B cell (primary cell): ENCODE measurements around the gene YY1AP1. TPM values are rescaled to one million over a fixed set of nuclear protein-coding genes. Genes with fewer than 3 reads are reported as not detected.
"Not testable (repeated sequence)": the region's sequence is repeated elsewhere in the genome, so short reads cannot be mapped to it uniquely, and the experiment has no call there.

Experiments
- ATAC-seq: fragments of 200-7000 bp; cut with Tn5 transposase; one replicate; pipeline ENCODE4 v1.10.0; 2021; ENCODE audit warnings: low read depth, mild to moderate bottlenecking, moderate number of reproducible peaks, moderate library complexity
- CTCF ChIA-PET: fragments of 350-600 bp; sonication (Branson Sonifier 250); formaldehyde crosslinking; loops from one replicate; lab custom pipeline; 2021; ENCODE audit warnings: antibody characterized with exemption, inconsistent platforms; lab: Charles Lee
- POLR2A ChIA-PET: fragments of 350-600 bp; sonication (Branson Sonifier 250); formaldehyde crosslinking; loops from one replicate; lab custom pipeline; 2021; ENCODE audit warnings: antibody characterized with exemption; lab: Charles Lee
- DNase-seq: peaks from one replicate; pipeline ENCODE4 v3.0.0; 2013
- H2AFZ ChIP-seq: 2 replicates; pipeline ENCODE4 v1.6.1; 2012; ENCODE audit warnings: mild to moderate bottlenecking, low read depth, low read length; ENCODE audit not compliant: insufficient read depth, poor library complexity, severe bottlenecking
- H3K27ac ChIP-seq, 2 donors: 1 replicate in 1 of 2; 2 replicates in 1 of 2; pipeline ENCODE4 v1.5.1; 2012 to 2013; ENCODE audit warnings: low read length in 2 of 2, mild to moderate bottlenecking in 2 of 2, moderate library complexity in 1 of 2
- H3K27me3 ChIP-seq, 4 experiments: fragments of 200-600 bp in 1 of 4; sonication (generic) in 1 of 4; replicated peaks in 1 of 4; 1 replicate in 2 of 4; 2 replicates in 2 of 4; pipeline versions ENCODE4 v1.6.1 to v1.7.0; 2013 to 2016; ENCODE audit warnings: low read length in 3 of 4, mild to moderate bottlenecking in 2 of 4, mixed read lengths in 1 of 4, moderate library complexity in 1 of 4; ENCODE audit not compliant: insufficient read depth in 4 of 4, control insufficient read depth in 3 of 4; ENCODE audit errors: control extremely low read depth in 1 of 4
- H3K36me3 ChIP-seq, 2 experiments: replicated peaks in 1 of 2; 1 replicate in 1 of 2; 2 replicates in 1 of 2; pipeline versions ENCODE4 v1.6.1 to v1.7.1; 2013; ENCODE audit warnings: low read length in 1 of 2; ENCODE audit not compliant: insufficient read depth in 2 of 2, control insufficient read depth in 1 of 2; ENCODE audit errors: control extremely low read depth in 1 of 2, extremely low read depth in 1 of 2
- H3K4me1 ChIP-seq, 2 donors: fragments of 200-600 bp in 1 of 2; sonication (generic) in 1 of 2; 1 replicate in 1 of 2; 2 replicates in 1 of 2; pipeline versions ENCODE4 v1.5.1 to v1.6.1; 2013 to 2017; ENCODE audit warnings: low read length in 2 of 2; ENCODE audit not compliant: control insufficient read depth in 2 of 2, insufficient read depth in 2 of 2
- H3K4me2 ChIP-seq: replicated peaks from 2 replicates; pipeline ENCODE3; 2012; ENCODE audit warnings: mild to moderate bottlenecking, low read depth, low read length; ENCODE audit not compliant: poor library complexity, severe bottlenecking
- H3K4me3 ChIP-seq, 5 experiments: fragments of 200-600 bp in 1 of 5; sonication (generic) in 1 of 5; 1 replicate in 3 of 5; 2 replicates in 2 of 5; pipeline versions ENCODE4 v1.5.1 to v1.7.0; 2011 to 2016; ENCODE audit warnings: low read length in 4 of 5, mild to moderate bottlenecking in 4 of 5, low read depth in 2 of 5, control low read depth in 1 of 5, moderate library complexity in 1 of 5; ENCODE audit not compliant: insufficient read depth in 1 of 5; ENCODE audit errors: control extremely low read depth in 1 of 5, extremely low read depth in 1 of 5
- H3K79me2 ChIP-seq: fragments of 200-600 bp; sonication (generic); one replicate; pipeline ENCODE4 v1.6.0; 2016; ENCODE audit warnings: low read length; ENCODE audit not compliant: control insufficient read depth, insufficient read depth
- H3K9ac ChIP-seq: fragments of 200-600 bp; sonication (generic); 2 replicates; pipeline ENCODE4 v1.6.1; 2017; ENCODE audit warnings: mild to moderate bottlenecking, low read length, moderate library complexity
- H3K9me3 ChIP-seq, 3 donors: one replicate each; pipeline versions ENCODE4 v1.6.1 to v1.7.1; 2013; ENCODE audit warnings: low read length in 2 of 3; ENCODE audit not compliant: control insufficient read depth in 2 of 3, insufficient read depth in 1 of 3; ENCODE audit errors: control extremely low read depth in 1 of 3
- H4K20me1 ChIP-seq: 2 replicates; pipeline ENCODE4 v1.6.0; 2012; ENCODE audit warnings: mild to moderate bottlenecking, low read length; ENCODE audit not compliant: insufficient read depth, control insufficient read depth, poor library complexity, severe bottlenecking
- H3K27ac Mint-ChIP-seq: one replicate; pipeline ENCODE4 v1.8.0; 2021; ENCODE audit warnings: mixed read lengths
- H3K27me3 Mint-ChIP-seq: one replicate; pipeline ENCODE4 v1.8.0; 2021; ENCODE audit warnings: mixed read lengths
- H3K4me1 Mint-ChIP-seq: one replicate; pipeline ENCODE4 v1.8.0; 2021; ENCODE audit warnings: mixed read lengths
- H3K4me3 Mint-ChIP-seq: one replicate; pipeline ENCODE4 v1.8.0; 2021; ENCODE audit warnings: mixed read lengths
- H3K9me3 Mint-ChIP-seq: one replicate; pipeline ENCODE4 v1.8.0; 2022; ENCODE audit warnings: mixed read lengths; ENCODE audit not compliant: insufficient read depth
- CTCF ChIP-seq: fragments of 200-600 bp; IDR thresholded peaks from one replicate; pipeline ENCODE4 v1.8.0; 2022; ENCODE audit warnings: antibody characterized with exemption, mild to moderate bottlenecking
- EZH2 ChIP-seq: IDR thresholded peaks from 2 replicates; pipeline ENCODE4 v1.6.1; 2012; ENCODE audit warnings: borderline replicate concordance, low read depth, mild to moderate bottlenecking, moderate library complexity, low read length; ENCODE audit not compliant: insufficient read depth, poor library complexity, severe bottlenecking
- WGBS: methylation state at CpG from one replicate; pipeline ENCODE4 v1.1.5; 2013; ENCODE audit warnings: missing lambda C conversion rate; ENCODE audit not compliant: insufficient coverage; 5-methylcytosine and 5-hydroxymethylcytosine counted together
- intact Hi-C: fragments of 100-400 bp; cut with micrococcal nuclease; formaldehyde crosslinking; loops from one replicate; pipeline ENCODE4 v1.10.0; 2022
- polyA plus RNA-seq: library from polyadenylated mRNA; depleted of rRNA; stranded (reverse); fragments of >200 nt; gene quantifications from 2 replicates; pipeline ENCODE4 v1.2.3, GENCODE V29; 2012
- total RNA-seq, 2 donors: library from RNA; stranded (reverse); fragments of 120-200 nt in 1 of 2; gene quantifications; 1 replicate in 1 of 2; 2 replicates in 1 of 2; pipeline versions ENCODE4 v1.2.3 to v1.2.4, GENCODE V29; 2013 to 2022

YY1AP1 gene
- total and polyA plus RNA-seq, 2 donors (not counting 1 experiment from before 2014, with no cell fraction given): 95.4 to 156 TPM

- H3K27me3 Mint-ChIP-seq: no peaks in the 10 kb centered on the region
- WGBS: 97% methylated on average over 9 of the region's 13 CpGs
- TF ChIP-seq EZH2 (no peak), CTCF (no peak)
- no peak for ATAC-seq
- intact Hi-C loops: no loop called here
- ChIA-PET CTCF (no interaction called here), POLR2A (no interaction called here)
- no peak overlapping the region for H3K27ac Mint-ChIP-seq
- Histone ChIP-seq H3K9me3 (no peaks in the 10 kb centered on the region), H3K4me2 (no peak overlapping the region), H3K4me1 (no peaks in the 10 kb centered on the region), H2AFZ (no peak overlapping the region), H4K20me1 (peaks cover 5% of the 10 kb centered on the region), H3K36me3 (no peaks in the 10 kb centered on the region), H3K79me2 (peaks cover 80% of the 10 kb centered on the region), H3K4me3 (no peak overlapping the region), H3K27ac (no peak overlapping the region), H3K9ac (no peak overlapping the region), H3K27me3 (no peaks in the 10 kb centered on the region)
- peaks cover 26% of the 10 kb centered on the region for H3K4me1 Mint-ChIP-seq
- DNase-seq: no peak
- H3K9me3 Mint-ChIP-seq: no peaks in the 10 kb centered on the region
- H3K4me3 Mint-ChIP-seq: no peak overlapping the region
Measured at GRCh38 chr1:155698382-155699038, 9.9 kb upstream of the YY1AP1 start.

GRCh38 chr1:155697616-155698015, 9.0 kb upstream of the YY1AP1 start:
- peaks cover 80% of the 10 kb centered on the region for H3K79me2 ChIP-seq
- CTCF ChIA-PET, H3K9me3 ChIP-seq, H3K27me3 Mint-ChIP-seq, H4K20me1 ChIP-seq, H2AFZ ChIP-seq, H3K27ac Mint-ChIP-seq, H3K4me3 Mint-ChIP-seq, DNase-seq, H3K9ac ChIP-seq, POLR2A ChIA-PET, H3K4me3 ChIP-seq, H3K36me3 ChIP-seq, H3K27me3 ChIP-seq, H3K4me2 ChIP-seq, H3K27ac ChIP-seq, H3K4me1 ChIP-seq, intact Hi-C loops, H3K9me3 Mint-ChIP-seq, ATAC-seq: not testable (repeated sequence)
- 96% methylated on average over 11 of the region's 11 CpGs for WGBS
- H3K4me1 Mint-ChIP-seq: peaks cover 28% of the 10 kb centered on the region
